Stimulated activated CD8-positive, alpha-beta memory T cell treated with anti-CD3 and anti-CD28 coated beads, Interleukin-4, amount 100 ng/mL, for 1 hour (primary cell): ENCODE measurements around the gene CHRM4.
"Not testable (repeated sequence)": the region's sequence is repeated elsewhere in the genome, so short reads cannot be mapped to it uniquely, and the experiment has no call there.

Experiments used
- DNase-seq, 2 donors: peaks; one replicate each; pipeline ENCODE4 v3.0.0-alpha.2; 2020; ENCODE audit warnings: low read depth in 2 of 2, low spot score in 1 of 2

CHRM4 gene

GRCh38 chr11:46382646-46383403 is 8.8 kb downstream of the CHRM4 start:
- no peak for DNase-seq

GRCh38 chr11:46381819-46382645 is 9.5 kb downstream of the CHRM4 start:
- no peak for DNase-seq

- no peak for DNase-seq
These were observed 10.3 kb downstream of the CHRM4 start, which contains the start of gene MDK for GRCh38 chr11:46381048-46381818. Gene MDK, plus strand, starts transcription at chr11:46381669. Its CDS starts 389 bp downstream, at chr11:46382058.

- no peak for DNase-seq
These were observed 11.1 kb downstream of the CHRM4 start for GRCh38 chr11:46380340-46381047.

- not testable (repeated sequence) for DNase-seq
These were observed 11.9 kb downstream of the CHRM4 start for GRCh38 chr11:46379482-46380293.

- DNase-seq, result no peak
These were observed 12.6 kb downstream of the CHRM4 start for GRCh38 chr11:46378811-46379481.

GRCh38 chr11:46378296-46378695 is 13.3 kb downstream of the CHRM4 start:
- DNase-seq, result no peak

GRCh38 chr11:46377831-46378230 is 13.7 kb downstream of the CHRM4 start:
- no peak for DNase-seq

- DNase-seq, result no peak
These were observed 14.3 kb downstream of the CHRM4 start for GRCh38 chr11:46377290-46377689.

- DNase-seq, result no peak
These were observed 15.1 kb downstream of the CHRM4 start for GRCh38 chr11:46376258-46377050.

GRCh38 chr11:46375392-46376101 is 16.0 kb downstream of the CHRM4 start:
- no peak for DNase-seq

- no peak for DNase-seq
These were observed 16.8 kb downstream of the CHRM4 start for GRCh38 chr11:46374815-46375214.

GRCh38 chr11:46373787-46374740 is 17.5 kb downstream of the CHRM4 start:
- no peak for DNase-seq

- not testable (repeated sequence) for DNase-seq
These were observed 19.1 kb downstream of the CHRM4 start for GRCh38 chr11:46372501-46372900.

- no peak for DNase-seq
These were observed 19.5 kb downstream of the CHRM4 start for GRCh38 chr11:46372086-46372485.

GRCh38 chr11:46371262-46371661 is 20.3 kb downstream of the CHRM4 start:
- DNase-seq, result not testable (repeated sequence)

GRCh38 chr11:46370253-46370652 is 21.3 kb downstream of the CHRM4 start:
- no peak for DNase-seq
